ENCODE measurements around the gene EIF4EBP2.

The EIF4EBP2 gene

DNA sequence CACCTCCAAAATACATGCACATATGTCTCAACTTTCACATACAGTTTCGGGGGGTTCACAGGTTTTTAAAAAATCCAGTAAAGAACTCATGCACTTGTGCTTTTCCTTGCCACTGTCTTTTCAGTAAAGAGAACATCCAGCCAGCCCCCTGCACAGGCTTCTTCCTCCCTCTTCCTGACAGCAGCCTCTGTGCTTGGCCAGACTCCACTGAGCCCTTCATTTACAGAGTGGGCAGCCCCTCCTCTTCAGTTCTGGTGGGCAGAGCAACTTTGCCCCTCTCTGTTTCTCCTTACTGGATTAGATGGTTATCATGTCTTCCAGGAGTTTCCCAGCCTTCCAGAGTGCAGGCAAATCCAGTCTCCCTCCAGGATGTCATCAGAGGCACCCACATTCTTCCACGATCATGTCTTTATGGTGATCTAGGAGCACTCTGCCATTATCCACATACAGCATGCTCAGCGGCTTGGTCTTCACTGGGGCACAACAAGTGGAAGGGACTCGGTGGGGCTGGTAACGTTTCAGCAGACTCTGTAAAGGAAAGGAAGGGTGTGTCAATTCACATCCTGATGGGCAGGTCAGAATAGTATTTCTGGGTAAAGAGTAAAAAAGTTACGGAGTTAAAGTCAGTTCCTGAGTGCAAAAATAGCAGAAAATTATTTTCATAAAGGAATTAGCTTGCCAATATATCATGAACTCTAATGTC, 28.8 kb downstream of the EIF4EBP2 start:
- peak; percentile 6 for DNase-seq (ENCODE audit: low spot score)

DNA sequence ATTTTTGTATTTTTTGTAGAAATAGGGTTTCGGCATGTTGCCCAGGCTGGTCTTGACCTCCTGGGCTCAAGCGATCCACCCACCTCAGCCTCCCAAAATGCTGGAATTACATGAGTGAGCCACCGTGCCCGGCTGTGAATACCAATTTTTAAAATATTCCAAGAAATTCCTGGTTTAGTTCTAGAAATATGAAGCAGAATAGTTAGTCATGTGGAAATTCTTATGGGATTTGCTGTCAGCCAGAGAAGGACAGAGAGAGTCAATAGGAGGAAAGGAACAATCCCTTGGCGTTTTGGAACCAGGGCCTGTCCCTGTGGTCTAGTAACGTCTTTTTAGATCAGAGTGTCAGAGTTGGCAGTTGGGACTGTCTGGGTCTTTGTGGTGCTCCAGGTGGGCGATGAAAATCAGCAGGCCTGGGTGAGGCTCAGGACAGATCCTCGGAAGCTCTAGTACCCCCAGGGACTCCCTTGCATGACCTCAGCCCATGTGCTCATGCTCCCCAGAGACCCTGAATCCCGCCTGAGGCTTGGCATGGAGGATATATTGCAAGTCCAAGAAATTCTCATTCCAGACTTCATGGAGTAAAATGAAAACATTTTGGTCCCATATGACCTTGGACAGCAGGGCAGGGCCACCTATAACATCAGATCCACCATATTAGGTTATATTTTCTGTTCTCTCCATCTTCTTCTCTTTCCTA, 29.8 kb downstream of the EIF4EBP2 start:
- no peak for DNase-seq (ENCODE audit: low spot score)

DNA sequence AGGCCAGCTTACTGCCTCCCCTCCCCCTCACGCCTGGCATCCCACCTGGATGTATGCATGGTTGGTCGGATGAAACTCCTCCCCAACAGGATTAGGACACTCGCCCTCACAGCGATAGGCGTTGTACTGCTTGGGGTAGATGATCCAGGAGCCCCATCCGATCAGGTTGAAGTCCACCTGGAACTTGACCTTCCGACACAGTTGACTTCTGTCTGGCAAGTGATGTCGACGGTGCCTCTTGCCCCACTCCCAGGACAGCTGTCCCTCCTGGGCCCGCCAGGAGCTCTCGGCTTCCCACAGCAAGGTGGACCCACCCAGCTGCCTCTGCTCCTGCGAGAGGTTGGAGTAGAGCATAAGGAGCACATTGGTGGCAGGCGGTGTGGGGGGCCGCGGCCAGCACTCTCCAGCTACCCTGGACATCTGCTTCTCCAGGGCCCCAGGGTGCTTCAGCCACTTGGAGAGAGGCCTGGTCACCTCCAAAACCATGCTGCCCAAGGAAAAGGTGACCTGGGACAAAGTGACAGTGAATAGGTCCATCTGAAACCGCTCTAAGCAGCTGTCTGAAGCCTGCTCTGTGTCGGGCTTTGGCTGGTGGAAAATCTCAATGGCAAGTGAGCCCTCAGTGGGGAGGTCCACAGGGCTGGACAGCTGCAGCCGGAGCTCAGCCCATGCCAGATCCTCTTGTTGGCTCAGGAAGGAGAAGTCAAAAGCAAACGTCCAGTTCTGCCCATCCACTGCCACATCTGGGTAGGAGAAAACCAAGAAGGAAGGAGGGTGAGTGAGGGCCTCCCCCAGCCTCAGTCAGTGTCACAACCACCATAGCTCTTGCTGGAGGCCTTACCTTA, 31.5 kb downstream of the EIF4EBP2 start:
- DNase-seq (ENCODE audit: low spot score), result no peak

DNA sequence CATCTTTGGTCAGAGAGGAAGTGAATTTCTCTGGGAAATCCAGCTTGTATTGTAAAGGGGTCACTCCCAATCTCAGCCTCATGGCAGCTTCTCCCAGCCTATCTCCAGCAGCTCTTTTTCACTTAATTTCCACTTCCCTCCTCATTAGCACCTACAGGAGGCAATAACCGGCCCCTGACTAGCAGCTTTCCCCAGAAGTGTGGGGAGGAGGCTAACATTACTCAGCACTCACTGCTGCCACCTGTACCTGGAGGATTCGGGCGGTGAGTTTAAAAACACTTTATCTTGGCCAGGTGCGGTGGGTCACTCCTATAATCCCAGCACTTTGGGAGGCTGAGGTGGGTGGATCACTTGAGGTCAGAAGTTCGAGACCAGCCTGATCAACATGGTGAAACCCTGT, 33.8 kb downstream of the EIF4EBP2 start:
- DNase-seq (ENCODE audit: low spot score), result no peak

DNA sequence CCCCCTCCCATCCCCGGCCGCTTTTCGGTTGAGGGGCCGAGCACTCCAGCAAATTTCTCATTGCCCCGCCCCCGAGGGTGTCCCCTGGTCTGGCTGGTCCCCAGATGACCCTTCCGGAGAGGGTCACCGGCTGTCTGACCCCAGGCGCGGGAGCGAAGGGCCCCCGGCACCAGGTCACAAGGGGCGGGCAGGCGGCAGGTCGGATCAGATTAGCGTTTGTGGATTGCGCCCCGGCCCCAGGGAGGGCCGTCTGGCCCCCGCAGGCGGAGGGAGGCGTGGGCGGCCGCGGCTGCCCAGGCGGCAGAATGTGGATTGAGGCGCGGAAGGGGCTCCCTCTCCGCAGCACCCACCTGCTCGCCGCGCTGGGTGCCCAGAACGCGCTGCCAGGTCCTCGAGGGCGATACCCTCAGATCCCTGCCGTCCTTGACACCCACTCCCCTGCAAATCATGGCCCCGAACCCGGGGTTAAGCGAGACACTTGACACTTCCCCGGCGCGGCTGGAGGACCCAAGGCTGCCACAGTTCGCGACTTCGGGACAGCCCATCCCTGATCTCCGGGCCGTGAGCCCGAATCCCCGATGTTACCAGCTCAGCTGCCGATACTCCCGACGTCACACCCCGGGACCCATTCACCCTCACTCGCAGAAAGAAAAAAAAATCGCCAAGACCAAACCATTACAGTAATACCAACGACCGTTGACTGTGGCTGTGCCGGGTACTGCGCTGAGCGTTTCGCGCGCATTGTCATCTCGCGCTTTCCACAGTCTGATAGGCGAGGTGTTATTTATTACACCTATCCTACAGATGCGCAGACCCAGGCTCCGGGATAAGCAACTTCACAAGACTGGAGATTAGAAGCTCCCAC, 36.6 kb downstream of the EIF4EBP2 start:
- no peak for DNase-seq (ENCODE audit: low spot score)

DNA sequence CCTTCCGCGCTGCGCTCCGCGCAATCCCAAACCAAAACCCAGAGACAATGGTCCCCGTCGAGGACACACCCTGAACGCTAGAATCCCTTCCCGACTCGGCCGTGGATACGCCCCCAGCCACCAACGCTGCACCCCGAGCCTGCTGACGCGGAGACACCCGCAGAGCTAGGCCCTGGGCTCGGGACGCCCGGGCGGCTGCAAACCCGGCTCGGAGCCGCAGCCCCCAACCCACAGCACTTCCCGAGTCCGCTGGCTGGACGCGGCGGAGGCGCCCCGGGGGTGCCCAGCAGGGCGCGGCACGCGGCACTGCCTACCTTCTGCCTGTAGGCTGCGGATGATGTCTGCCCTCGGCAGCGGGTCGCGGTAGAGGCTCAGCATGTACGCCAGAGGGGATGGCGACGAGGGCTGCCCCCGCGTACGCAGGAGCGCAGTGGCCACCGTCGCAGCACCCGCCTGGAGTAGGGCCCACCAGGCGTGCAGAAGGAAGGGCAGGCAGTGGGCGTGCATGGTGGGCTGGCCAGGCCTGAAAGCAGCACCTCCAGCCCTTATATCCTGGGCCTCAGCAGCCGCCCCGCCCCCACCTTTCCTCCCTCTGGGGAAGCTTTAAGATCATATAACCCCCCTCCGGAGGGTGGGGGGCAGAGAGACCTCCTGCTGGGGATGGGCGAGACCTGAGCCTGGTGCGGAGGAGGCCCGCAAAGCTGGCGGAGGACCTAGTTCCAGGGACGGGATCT, 37.4 kb downstream of the EIF4EBP2 start, which contains the start of gene NODAL:
Gene NODAL (minus strand): TSS at position 521 of the 734 bp plus-strand sequence. CDS start 14 bp downstream, at position 507.
- DNase-seq (ENCODE audit: low spot score), result no peak

DNA sequence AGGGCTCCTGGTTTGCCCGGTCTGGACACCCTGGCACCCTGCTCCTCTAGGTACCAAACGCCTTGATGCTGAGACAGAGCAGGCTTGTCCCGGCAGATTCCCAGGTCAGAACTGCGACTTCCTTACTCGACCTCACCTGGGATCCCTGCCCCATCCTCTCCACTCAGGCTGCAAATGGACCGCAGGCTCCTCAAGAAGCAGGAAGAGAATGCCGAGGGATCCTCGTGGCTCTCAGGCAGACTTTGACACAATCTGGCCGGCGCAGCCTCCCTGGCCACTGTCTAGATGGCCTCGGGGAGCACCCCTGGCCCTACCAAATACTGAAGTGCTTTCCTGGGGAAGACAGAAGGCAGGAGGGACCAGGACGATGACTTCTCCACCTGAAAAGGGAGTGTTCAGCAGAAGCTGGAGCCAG, 38.0 kb downstream of the EIF4EBP2 start:
- no peak for DNase-seq (ENCODE audit: low spot score)

DNA sequence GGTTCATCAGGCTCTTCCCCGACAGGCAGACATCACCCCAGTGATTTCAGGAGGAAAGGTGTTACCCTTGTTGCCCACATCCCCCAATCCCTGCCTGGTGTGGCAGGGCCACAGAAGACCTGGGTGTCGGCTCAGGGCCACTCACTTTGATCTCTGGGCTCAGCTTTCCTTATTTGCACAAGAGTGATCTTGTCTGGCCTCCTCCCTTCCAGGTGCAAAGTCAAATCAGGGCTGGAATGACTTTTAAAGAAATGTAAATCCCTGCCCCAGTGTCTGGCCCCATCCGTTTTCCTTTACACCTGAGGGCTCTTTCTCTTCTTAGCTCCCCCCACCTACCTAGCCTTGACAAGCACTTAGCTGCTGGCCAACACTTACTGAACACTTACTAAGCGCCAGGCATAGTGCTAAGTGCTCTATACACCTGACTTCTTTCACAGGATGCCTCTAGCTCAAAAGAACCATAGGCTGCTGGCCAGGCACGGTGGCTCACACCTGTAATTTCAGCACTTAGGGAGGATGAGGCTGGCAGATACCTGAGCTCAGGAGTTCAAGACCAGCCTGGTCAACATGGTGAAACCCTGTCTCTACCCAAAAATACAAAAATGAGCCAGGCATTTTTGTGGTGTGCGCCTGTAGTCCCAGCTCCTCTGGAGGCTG, 38.5 kb downstream of the EIF4EBP2 start:
- DNase-seq (ENCODE audit: low spot score), result no peak

DNA sequence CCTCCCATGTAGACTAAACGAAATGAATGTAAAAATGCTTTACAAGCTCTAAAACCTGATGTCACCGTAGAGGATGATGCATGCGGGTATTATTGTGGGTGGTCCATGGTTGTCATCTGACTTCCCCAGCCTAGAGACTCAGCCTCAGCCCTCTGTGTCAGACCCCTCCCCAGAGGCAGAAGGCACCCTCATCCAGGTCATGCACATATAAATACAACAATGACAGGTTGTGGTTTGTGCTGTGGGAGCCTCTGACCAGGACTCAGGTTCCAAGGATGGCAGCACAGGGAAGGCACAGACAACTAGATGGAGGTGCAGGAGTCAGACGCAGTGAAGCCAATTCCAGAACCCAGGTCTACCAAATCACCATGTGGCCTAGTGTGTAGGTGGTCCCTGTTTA, 40.8 kb downstream of the EIF4EBP2 start:
- no peak for DNase-seq (ENCODE audit: low spot score)

DNA sequence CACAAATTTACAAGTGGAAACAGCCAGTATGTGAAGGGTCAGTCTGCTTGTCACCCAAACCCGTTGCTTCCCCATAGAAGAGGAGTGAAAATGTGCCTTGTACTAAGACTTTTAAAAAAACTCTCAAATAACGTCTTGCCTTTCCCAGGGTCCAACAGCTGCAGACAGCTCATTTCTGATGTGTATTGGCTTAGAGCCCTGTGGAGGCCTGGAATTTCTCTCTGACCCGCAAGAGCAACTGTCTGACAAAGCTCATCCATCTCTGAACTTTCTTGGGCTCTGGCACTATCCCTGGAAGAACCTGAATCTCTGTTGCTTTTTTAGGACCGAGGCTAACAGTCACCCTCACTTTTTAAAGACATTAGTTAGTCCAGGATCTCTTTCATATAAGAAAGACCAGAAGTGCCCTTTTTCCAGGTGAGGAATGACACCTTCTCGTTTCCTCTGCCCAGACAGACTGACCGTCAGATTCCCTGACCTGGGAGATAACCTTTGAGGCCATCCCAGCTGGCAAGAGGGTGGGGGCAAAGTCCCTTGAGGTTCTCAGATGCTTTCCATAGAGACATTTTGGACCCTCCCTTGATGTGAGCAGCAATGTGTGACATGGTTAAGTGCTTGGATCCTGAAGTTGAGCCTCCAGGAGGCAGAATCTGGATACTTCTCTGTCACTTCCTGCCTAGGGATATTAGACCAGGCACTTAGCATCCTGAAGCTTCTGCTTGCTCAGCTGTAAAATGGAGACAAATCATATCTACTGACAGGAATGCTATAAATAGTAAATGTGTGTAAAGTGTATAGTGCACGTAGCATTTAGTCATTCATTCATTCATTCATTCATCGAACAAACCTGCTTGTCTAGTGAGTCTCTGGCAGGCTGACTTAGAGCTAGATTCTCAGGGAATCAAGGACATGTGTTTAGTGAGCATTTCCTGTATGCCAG, 42.0 kb downstream of the EIF4EBP2 start:
- no peak for DNase-seq (ENCODE audit: low spot score)

DNA sequence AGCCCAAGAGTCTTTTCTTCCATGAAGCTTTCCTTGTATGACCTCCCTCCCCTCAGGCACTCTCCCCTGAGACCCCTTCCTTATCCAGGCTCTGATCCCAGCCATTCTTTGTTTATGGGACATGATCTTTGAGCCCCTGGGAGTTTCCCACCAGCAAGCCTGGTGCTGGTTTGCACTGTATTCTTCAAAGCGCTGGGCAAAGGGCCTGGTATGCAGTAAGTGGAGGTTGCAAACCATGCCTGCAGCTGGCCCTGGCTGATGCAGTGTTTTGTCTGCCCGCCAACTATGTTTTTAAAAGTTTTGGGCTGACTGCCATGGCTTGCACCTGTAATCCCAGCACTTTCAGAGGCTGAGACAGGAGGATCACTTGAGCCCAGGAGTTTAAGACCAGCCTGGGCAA, 44.3 kb downstream of the EIF4EBP2 start:
- no peak for DNase-seq (ENCODE audit: low spot score)

DNA sequence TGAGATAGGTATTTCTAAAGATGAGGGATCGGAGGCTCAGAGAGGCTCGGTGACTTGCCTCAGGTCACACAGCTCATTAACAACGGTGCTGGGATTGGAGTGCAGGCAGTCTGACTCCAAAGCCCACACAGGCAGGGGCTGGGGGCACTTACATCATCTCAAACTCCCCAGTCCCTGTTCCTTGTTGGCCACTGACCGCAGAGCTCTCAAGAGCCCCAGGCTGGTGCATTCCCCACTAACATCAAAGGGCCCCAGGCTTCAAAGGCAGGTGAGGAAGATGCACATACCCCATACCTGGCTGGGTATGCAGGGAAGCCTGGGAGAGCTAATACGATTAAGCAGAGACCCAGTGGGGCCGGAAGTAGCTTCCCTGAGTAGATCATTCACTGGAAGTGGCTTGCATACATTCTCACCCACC, 51.3 kb downstream of the EIF4EBP2 start:
- DNase-seq (ENCODE audit: low spot score), result no peak

DNA sequence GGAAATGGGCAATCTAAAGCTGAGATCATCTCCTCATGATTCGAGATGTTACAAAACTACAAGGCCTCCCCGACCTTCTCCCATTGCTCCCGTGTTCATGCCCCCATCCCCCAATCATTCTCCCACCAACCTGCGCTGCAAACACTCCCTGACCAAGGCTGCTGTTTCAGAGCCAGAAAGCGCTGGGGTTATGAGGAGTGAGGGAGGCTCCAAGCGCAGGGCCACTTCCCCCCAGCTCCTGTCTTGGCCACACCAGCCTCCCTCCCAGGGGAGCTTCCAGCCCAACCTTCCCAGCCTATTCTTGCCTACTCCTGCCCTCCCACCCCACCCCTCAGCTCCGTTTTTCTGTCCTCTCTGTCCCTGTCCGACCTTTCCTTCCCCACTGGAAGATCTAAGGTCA, 52.2 kb downstream of the EIF4EBP2 start:
- no peak for DNase-seq (ENCODE audit: low spot score)

DNA sequence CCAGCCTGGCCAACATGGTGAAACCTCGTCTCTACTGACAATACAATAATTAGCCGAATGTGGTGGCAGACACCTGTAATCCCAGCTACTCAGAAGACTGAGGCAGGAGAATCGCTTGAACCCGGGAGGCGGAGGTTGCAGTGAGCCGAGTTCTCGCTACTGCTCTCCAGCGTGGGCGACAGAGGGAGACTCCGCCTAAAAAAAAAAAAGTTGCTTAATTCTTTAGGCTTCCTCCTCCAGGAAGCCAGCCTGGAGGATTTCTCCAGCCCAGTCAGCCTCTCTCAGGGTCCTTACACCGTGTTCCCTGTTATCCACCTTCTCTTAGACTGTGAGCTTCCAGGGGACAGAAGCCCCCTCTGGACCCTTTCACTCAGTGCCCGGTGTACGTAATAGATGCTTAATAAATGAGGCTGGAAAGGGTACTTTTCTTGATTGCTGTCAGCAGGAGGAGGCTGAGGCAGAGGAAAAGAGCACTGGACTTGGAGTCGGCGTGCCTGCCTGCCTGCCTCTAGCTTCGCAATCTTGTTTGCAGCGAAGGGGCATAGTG, 53.9 kb downstream of the EIF4EBP2 start:
- no peak for DNase-seq (ENCODE audit: low spot score)

DNA sequence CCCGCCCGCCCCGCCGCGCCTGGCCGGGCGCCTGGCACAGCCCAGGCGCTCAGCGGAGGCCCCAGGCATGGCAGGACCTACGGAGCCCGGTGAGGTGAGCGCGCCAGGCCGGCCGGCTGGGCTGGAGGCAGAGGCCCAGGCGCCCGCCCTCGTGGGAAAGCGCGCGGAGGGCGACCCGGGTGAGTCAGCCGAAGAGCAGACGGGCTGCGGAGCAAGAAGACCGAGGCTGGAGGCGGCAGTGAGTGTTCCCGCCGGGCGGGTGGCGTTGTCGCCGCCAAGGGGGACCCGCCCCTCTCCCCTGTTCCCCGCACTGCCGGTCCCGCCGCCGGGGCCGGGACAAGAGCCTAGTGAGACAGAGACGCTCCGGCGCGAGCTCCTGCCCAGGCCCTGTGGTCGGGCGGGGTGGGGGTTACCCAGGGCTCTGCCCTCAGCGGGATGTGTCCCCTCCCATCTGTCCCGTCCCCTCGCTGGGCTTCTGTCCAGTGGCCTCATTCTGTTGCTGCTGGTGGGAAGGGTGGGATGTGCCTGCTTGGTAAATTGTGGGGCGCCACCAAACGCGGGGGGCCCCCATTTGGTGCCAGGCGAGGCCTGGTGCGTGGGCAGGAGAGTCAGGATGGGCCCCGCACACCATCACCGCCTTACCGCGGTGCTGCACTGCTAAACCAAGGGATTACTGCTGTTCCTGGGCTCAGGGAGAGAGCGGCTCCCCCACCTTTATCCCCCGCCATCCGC, 54.5 kb downstream of the EIF4EBP2 start:
- peak; percentile 16 for DNase-seq (ENCODE audit: low spot score)

DNA sequence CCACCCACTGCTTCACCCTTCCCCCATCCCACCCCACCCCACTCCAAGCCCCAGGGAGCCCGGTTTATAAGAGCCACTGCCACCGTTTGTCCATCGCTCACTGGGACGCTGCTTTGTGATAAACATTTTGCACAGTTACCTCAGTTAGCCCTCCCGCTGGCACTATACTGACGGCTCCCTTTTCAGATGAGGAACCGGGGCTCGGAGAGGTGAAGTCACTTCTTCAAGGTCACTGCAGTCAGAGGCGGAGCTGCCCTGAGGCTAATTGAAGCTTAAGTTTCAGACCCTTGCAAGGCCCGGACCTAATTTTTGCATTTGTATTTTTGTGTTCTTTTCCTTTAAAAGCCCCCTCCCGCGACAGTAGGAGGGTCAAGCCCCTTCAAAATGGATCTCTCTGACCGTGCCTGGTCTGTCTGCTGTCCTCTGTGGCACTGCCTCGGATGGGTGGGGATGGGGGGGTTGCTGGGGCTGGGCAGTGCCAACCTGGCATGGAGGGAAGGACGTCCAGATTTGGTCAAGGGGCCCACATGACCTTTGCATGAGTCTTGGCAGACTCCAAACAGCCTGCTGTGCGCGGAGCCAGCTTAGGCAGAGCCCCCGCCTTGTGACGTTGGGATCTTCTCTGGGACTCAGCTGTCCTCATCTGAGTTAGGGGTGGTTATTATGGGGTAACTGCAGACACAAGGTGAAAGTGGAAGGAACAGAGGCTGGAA, 55.3 kb downstream of the EIF4EBP2 start:
- no peak for DNase-seq (ENCODE audit: low spot score)

DNA sequence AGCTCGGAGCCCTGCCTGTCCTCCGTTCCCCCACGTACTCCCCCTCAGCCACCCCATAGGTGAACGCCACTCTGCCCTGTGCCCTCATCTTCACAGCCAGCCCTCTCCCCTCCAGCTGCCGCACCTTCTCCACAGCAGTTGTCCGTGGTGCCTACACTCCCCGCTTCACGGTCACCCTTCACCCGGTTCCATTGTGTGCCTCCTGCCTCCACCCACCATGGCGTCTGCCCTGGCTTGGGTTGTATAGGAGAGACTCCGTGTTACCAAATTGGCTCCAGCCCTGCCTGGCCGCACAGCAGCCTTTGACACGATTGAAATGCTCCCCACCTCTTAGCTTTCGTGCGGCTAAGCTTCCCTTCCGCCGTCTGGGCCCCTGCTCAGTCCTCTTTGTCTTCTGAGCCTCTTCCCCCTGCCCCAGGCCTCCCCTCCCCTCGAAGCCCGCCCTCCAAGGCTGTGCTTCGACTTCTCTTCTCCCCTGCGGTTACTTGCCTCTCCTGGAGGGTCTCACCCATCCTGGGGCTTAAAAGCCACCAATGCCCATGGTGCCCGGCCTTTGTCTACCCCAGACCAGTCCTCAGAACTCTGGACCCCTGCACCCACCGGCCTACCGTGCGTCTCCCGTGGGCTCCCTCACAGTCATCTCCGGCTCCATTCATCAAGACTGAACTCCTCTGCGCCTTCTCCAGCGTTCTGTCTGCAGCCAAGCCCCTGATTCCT, 56.0 kb downstream of the EIF4EBP2 start:
- DNase-seq (ENCODE audit: low spot score), result no peak
